Adrenal gland (tissue), 12 donors: ENCODE results near the gene EBP. TPM values are rescaled to one million over a fixed set of nuclear protein-coding genes. Genes with fewer than 3 reads are reported as not detected.

ENCODE experiments used
- DNase-seq, 7 donors: peaks; one replicate each; pipeline ENCODE4 v3.0.0-alpha.2; 2019 to 2020
- H3K27ac ChIP-seq, 5 donors: fragments of 200-600 bp; sonication (generic) in 4 of 5; 1 replicate in 3 of 5; 2 replicates in 2 of 5; pipeline versions ENCODE4 v1.5.1 to v1.8.0; 2016 to 2020; ENCODE audit warnings: mild to moderate bottlenecking in 1 of 5
- H3K27me3 ChIP-seq: fragments of 200-600 bp; 2 replicates; pipeline ENCODE4 v1.8.0; 2021
- H3K36me3 ChIP-seq, 2 donors: fragments of 200-600 bp; replicated peaks in 1 of 2; 1 replicate in 1 of 2; 2 replicates in 1 of 2; pipeline versions ENCODE4 v1.5.1 to v1.8.0; 2018 to 2022
- H3K4me1 ChIP-seq, 2 donors: fragments of 200-600 bp; replicated peaks in 1 of 2; 1 replicate in 1 of 2; 2 replicates in 1 of 2; pipeline versions ENCODE4 v1.5.1 to v1.8.0; 2018 to 2021
- H3K4me3 ChIP-seq, 4 donors: fragments of 200-600 bp; sonication (generic) in 3 of 4; one replicate each; pipeline ENCODE4 v1.5.1; 2016 to 2018
- H3K9me3 ChIP-seq, 3 donors: fragments of 200-600 bp; sonication (generic) in 1 of 3; replicated peaks in 1 of 3; 1 replicate in 2 of 3; 2 replicates in 1 of 3; pipeline versions ENCODE4 v1.5.1 to v1.8.0; 2016 to 2021
- CTCF ChIP-seq, 6 experiments: fragments of 450-650 bp in 4 of 6; fragments of 200-600 bp in 2 of 6; sonication (generic) in 1 of 6; IDR thresholded peaks; 1 replicate in 5 of 6; 2 replicates in 1 of 6; pipeline versions ENCODE4 v1.5.1 to v1.8.0; 2016 to 2021; ENCODE audit warnings: antibody characterized with exemption in 6 of 6, mild to moderate bottlenecking in 2 of 6, moderate library complexity in 1 of 6
- POLR2A ChIP-seq, 2 donors: fragments of 450-650 bp; IDR thresholded peaks; one replicate each; pipeline ENCODE4 v1.6.1; 2017; ENCODE audit warnings: antibody characterized with exemption in 2 of 2, mild to moderate bottlenecking in 2 of 2, moderate library complexity in 1 of 2
- WGBS, 4 donors: extraction: QIAGEN DNeasy Blood & Tissue Kit in 2 of 4; methylation state at CpG; one replicate each; pipeline versions ENCODE4 v1.1.5 to v1.1.7; 2013 to 2017; 5-methylcytosine and 5-hydroxymethylcytosine counted together
- intact Hi-C, 2 donors: fragments of 100-400 bp; cut with DNase I; formaldehyde crosslinking; loops; one replicate each; pipeline versions ENCODE4 v1.14.1 to v1.15.0; 2022 to 2023
- polyA plus RNA-seq, 3 donors: library from polyadenylated mRNA; stranded (reverse); fragments of 200-250 nt in 2 of 3; fragments of 350-450 nt in 1 of 3; fragmentation: Illumina TruSeq in 1 of 3; extraction: RNeasy Lipid Tissue Mini Kit (QIAGEN cat#74804) in 1 of 3; gene quantifications; one replicate each; pipeline ENCODE4 v1.2.3, GENCODE V29; 2013 to 2014
- total RNA-seq, 9 donors: library from RNA; depleted of rRNA in 4 of 9; stranded (reverse); fragments of >200 nt in 4 of 9; fragments of 120-200 nt in 1 of 9; fragmentation: NEBNext Ultra II Directional in 1 of 9; extraction: Animal tissue kit (Norgen Biotek cat#: 25700) in 1 of 9; gene quantifications; one replicate each; pipeline versions ENCODE4 v1.1.0 to v1.2.4, GENCODE V29; 2013 to 2023
- donor health status: healthy with polysubstance abuse.
- donor health status: Bipolar disorder and iron deficiency.
- donor health status: DM: yes; HTN: yes; CAD: no.
- donor health status: DM: no; HTN: no; CAD: no.
- donor health status: DM: no; HTN: no; CAD: no.
- donor health status: DM: yes; HTN: yes; CAD: no.

EBP gene
- total and polyA plus RNA-seq, 12 donors: 85.8 to 1,010 (median 156) TPM

DNA sequence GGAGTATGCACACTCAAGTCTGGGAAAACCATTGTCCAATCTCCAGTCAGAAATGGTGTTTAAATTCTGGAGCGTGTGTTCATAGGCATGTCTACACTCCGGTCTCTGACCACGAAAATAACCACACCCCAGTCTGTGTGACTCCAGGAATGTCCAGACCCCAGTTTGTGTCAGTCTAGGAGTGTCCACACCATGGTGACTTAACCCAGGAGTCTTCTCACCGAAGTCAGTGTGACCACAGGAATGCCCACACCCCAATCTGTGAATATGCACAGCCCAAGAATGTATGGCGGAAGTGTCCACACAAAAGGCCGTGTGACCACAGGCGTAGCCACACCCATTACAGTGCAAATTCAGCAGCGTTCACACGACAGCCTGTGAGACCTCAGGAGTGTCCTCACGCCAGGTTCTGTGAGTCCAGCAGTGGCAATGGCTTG lies 34.2 kb upstream of the EBP start:
- H3K36me3 ChIP-seq: peaks cover 0 to under 1% of the 10 kb centered on the region in 2 donors
- no peak overlapping the region for H3K4me3 ChIP-seq
- H3K9me3 ChIP-seq: no peaks in the 10 kb centered on the region
- intact Hi-C loops: no loop called here
- no peaks in the 10 kb centered on the region for H3K4me1 ChIP-seq
- H3K27me3 ChIP-seq: no peaks in the 10 kb centered on the region
- H3K27ac ChIP-seq: no peak overlapping the region
- 81 to 100% (median 90%) methylated on average over 1 to 10 of the region's 10 CpGs for WGBS, 4 donors
- no peak for TF ChIP-seq CTCF (IDR thresholded peaks at IDR 0.05)
- DNase-seq: no peak

GRCh38 chrX:48488034-48488433 lies 33.6 kb upstream of the EBP start:
- Histone ChIP-seq H3K27ac (no peak overlapping the region), H3K9me3 (no peaks in the 10 kb centered on the region), H3K4me3 (no peak overlapping the region), H3K27me3 (no peaks in the 10 kb centered on the region), H3K4me1 (no peaks in the 10 kb centered on the region), H3K36me3 (no peaks in the 10 kb centered on the region)
- no peak for TF ChIP-seq CTCF (IDR thresholded peaks at IDR 0.05)
- TF ChIP-seq POLR2A (IDR thresholded peaks at IDR 0.05): no peak
- WGBS, 4 donors: 76 to 95% (median 89%) methylated on average over 3 of the region's 3 CpGs; no CpG with 5 or more reads in 1 of the 4 donors
- DNase-seq: no peak
- intact Hi-C loops: no loop called here

GRCh38 chrX:48489296-48489695 lies 32.3 kb upstream of the EBP start:
- 83 to 93% (median 91%) methylated on average over 6 to 9 of the region's 9 CpGs for WGBS, 4 donors
- no peak overlapping the region for H3K27ac ChIP-seq
- H3K4me1 ChIP-seq: no peaks in the 10 kb centered on the region
- H3K27me3 ChIP-seq: no peaks in the 10 kb centered on the region
- no peak for TF ChIP-seq CTCF (IDR thresholded peaks at IDR 0.05)
- TF ChIP-seq POLR2A (IDR thresholded peaks at IDR 0.05): no peak
- no peak overlapping the region for H3K4me3 ChIP-seq
- H3K36me3 ChIP-seq: no peaks in the 10 kb centered on the region
- no peak for DNase-seq
- intact Hi-C loops: no loop called here
- no peaks in the 10 kb centered on the region for H3K9me3 ChIP-seq

- no peak for DNase-seq
- Histone ChIP-seq H3K4me1 (no peaks in the 10 kb centered on the region), H3K27ac (no peak overlapping the region), H3K9me3 (no peaks in the 10 kb centered on the region), H3K4me3 (no peak overlapping the region), H3K27me3 (no peaks in the 10 kb centered on the region), H3K36me3 (no peaks in the 10 kb centered on the region)
- intact Hi-C loops: loop anchor here in 1 of 2 donors (10.0 kb wide), 1 partner anchor 405 kb away; no protein-coding TSS in a partner anchor
- WGBS, 4 donors: 87 to 100% (median 92%) methylated on average over 1 to 2 of the region's 2 CpGs
- TF ChIP-seq CTCF (IDR thresholded peaks at IDR 0.05) (no peak), POLR2A (IDR thresholded peaks at IDR 0.05) (no peak)
Observed at GRCh38 chrX:48489892-48490291, 31.7 kb upstream of the EBP start.
